ENCODE results near the gene FCHSD1.

GRCh38 chr5:141635646-141636045 is 15.6 kb downstream of the FCHSD1 start:
- TF ChIP-seq CTCF (IDR thresholded peaks at IDR 0.05; ENCODE audit: insufficient read depth, low read depth, low read length) (no peak), EZH2 (IDR thresholded peaks at IDR 0.05; ENCODE audit: insufficient read depth, low read length) (no peak)
